HG03565 (cell line): ENCODE measurements around the gene CNTNAP4.

Experiments
- ATAC-seq: cut with Tn5 transposase; IDR thresholded peaks from one replicate; pipeline ENCODE4 v1.9.1; 2021; ENCODE audit warnings: mild to moderate bottlenecking, moderate library complexity; ENCODE audit not compliant: unreplicated experiment

The CNTNAP4 gene

GRCh38 chr16:76574651-76575050, 297.4 kb downstream of the CNTNAP4 start:
- ATAC-seq: no peak

- no peak for ATAC-seq
These were observed 299.3 kb downstream of the CNTNAP4 start for GRCh38 chr16:76576526-76576925.

GRCh38 chr16:76577003-76577402, 299.8 kb downstream of the CNTNAP4 start:
- peak; percentile 78 for ATAC-seq

GRCh38 chr16:76579277-76579922, 302.2 kb downstream of the CNTNAP4 start:
- no peak for ATAC-seq

- ATAC-seq: no peak
These were observed 306.3 kb downstream of the CNTNAP4 start for GRCh38 chr16:76583466-76583865.

- no peak for ATAC-seq
These were observed 306.7 kb downstream of the CNTNAP4 start for GRCh38 chr16:76583945-76584344.

- no peak for ATAC-seq
These were observed 321.3 kb downstream of the CNTNAP4 start for GRCh38 chr16:76598498-76598897.

- ATAC-seq: no peak
These were observed 330.1 kb downstream of the CNTNAP4 start for GRCh38 chr16:76607317-76607716.
